Measurements from ENCODE around the gene UGT1A8. TPM values are rescaled to one million over a fixed set of nuclear protein-coding genes. Genes with fewer than 3 reads are reported as not detected.

UGT1A8 gene
- total and polyA plus RNA-seq, 9 of the 15 experiments (the other 6 are each of a cell fraction or from before 2014, with no cell fraction given) = 0.04 TPM; not detected in 8

DNA sequence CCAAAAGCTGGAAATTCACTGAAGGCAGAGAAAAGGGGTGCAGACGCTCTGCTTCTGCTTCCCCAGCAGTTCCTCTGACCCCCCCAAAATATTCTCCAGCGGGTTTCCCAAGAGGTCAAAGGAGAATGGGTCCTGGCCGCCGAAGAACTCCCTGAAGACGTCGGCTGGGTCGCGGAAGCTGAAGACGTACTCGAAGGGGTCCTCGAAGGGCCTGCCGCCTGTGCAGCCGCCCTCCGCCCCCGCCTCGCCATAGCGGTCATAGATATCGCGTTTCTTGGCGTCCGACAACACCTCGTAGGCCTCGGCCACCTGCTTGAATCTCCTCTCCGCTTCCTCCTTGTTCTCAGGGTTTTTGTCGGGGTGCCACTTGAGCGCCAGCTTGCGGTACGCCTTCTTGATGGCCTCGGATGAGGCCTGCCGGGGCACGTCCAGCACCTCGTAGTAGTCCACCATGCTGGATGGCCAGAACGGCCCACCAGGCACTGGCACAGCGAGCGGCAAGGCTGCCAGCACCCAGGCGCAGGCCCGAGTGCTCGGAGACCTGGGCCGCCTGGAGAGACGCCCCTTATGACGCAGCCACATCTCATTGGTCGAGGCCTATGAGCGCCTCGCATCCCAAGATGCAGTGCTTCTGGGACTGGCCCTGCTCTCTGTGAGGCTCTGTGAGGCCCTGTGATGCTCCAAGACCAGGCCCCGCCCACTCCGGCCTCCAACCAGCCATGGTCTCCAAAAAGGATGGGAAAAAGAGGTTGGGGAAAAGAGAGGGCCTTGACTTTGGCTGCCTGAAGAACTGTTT lies 126.2 kb downstream of the UGT1A8 start (continued):
- TF ChIP-seq FOXJ3 (CRISPR knock-in tag; IDR thresholded peaks at IDR 0.05) (no peak), CBX1 (IDR thresholded peaks at IDR 0.05; ENCODE audit: low read depth) (no peak), KLF16 (IDR thresholded peaks at IDR 0.05) (no peak), SNIP1 (IDR thresholded peaks at IDR 0.05; ENCODE audit: low read depth) (no peak), YY1 (IDR thresholded peaks at IDR 0.05; ENCODE audit: borderline replicate concordance in 1 of 3, control insufficient read depth in 1 of 3, extremely low read depth in 1 of 3, insufficient read depth in 3 of 3, insufficient read length in 1 of 3, insufficient replicate concordance in 2 of 3, low read depth in 1 of 3, low read length in 2 of 3) (no peak), FOXK1 (CRISPR knock-in tag; IDR thresholded peaks at IDR 0.05; ENCODE audit: borderline replicate concordance) (no peak), NFYB (IDR thresholded peaks at IDR 0.05; ENCODE audit: extremely low read depth, insufficient read length) (peak; percentile 10), PCBP2 (IDR thresholded peaks at IDR 0.05; ENCODE audit: low read depth, low read length, poor library complexity, severe bottlenecking) (no peak), NRF1 (conservative IDR thresholded peaks at IDR 0.05 in 1 of 2, IDR thresholded peaks at IDR 0.05 in 1 of 2) (peak; percentile 14 to 28; a peak in 1 of 4 replicates), ZSCAN32 (CRISPR knock-in tag; IDR thresholded peaks at IDR 0.05) (no peak), PHF8 (IDR thresholded peaks at IDR 0.05; ENCODE audit: borderline replicate concordance, low read length) (peak; percentile 48; the same call in 1 of the 2 replicates)
- TF ChIP-seq, protein P1, sequence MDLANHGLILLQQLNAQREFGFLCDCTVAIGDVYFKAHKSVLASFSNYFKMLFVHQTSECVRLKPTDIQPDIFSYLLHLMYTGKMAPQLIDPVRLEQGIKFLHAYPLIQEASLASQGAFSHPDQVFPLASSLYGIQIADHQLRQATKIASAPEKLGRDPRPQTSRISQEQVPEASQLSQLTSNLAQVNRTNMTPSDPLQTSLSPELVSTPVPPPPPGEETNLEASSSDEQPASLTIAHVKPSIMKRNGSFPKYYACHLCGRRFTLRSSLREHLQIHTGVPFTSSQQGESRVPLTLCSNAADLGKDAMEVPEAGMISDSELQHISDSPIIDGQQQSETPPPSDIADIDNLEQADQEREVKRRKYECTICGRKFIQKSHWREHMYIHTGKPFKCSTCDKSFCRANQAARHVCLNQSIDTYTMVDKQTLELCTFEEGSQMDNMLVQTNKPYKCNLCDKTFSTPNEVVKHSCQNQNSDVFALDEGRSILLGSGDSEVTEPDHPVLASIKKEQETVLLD (IDR thresholded peaks at IDR 0.05) = no peak
- TF ChIP-seq, protein P2, sequence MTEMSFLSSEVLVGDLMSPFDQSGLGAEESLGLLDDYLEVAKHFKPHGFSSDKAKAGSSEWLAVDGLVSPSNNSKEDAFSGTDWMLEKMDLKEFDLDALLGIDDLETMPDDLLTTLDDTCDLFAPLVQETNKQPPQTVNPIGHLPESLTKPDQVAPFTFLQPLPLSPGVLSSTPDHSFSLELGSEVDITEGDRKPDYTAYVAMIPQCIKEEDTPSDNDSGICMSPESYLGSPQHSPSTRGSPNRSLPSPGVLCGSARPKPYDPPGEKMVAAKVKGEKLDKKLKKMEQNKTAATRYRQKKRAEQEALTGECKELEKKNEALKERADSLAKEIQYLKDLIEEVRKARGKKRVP (CRISPR knock-in tag; IDR thresholded peaks at IDR 0.05) = no peak
- TF ChIP-seq, protein P3, sequence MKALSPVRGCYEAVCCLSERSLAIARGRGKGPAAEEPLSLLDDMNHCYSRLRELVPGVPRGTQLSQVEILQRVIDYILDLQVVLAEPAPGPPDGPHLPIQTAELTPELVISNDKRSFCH (CRISPR knock-in tag; IDR thresholded peaks at IDR 0.05) = no peak
- TF ChIP-seq, protein P3 (tag; IDR thresholded peaks at IDR 0.05) = no peak
- TF ChIP-seq, protein P4, sequence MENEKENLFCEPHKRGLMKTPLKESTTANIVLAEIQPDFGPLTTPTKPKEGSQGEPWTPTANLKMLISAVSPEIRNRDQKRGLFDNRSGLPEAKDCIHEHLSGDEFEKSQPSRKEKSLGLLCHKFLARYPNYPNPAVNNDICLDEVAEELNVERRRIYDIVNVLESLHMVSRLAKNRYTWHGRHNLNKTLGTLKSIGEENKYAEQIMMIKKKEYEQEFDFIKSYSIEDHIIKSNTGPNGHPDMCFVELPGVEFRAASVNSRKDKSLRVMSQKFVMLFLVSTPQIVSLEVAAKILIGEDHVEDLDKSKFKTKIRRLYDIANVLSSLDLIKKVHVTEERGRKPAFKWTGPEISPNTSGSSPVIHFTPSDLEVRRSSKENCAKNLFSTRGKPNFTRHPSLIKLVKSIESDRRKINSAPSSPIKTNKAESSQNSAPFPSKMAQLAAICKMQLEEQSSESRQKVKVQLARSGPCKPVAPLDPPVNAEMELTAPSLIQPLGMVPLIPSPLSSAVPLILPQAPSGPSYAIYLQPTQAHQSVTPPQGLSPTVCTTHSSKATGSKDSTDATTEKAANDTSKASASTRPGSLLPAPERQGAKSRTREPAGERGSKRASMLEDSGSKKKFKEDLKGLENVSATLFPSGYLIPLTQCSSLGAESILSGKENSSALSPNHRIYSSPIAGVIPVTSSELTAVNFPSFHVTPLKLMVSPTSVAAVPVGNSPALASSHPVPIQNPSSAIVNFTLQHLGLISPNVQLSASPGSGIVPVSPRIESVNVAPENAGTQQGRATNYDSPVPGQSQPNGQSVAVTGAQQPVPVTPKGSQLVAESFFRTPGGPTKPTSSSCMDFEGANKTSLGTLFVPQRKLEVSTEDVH (IDR thresholded peaks at IDR 0.05; ENCODE audit: low read depth, partially characterized antibody) = no peak
- TF ChIP-seq, protein P5, sequence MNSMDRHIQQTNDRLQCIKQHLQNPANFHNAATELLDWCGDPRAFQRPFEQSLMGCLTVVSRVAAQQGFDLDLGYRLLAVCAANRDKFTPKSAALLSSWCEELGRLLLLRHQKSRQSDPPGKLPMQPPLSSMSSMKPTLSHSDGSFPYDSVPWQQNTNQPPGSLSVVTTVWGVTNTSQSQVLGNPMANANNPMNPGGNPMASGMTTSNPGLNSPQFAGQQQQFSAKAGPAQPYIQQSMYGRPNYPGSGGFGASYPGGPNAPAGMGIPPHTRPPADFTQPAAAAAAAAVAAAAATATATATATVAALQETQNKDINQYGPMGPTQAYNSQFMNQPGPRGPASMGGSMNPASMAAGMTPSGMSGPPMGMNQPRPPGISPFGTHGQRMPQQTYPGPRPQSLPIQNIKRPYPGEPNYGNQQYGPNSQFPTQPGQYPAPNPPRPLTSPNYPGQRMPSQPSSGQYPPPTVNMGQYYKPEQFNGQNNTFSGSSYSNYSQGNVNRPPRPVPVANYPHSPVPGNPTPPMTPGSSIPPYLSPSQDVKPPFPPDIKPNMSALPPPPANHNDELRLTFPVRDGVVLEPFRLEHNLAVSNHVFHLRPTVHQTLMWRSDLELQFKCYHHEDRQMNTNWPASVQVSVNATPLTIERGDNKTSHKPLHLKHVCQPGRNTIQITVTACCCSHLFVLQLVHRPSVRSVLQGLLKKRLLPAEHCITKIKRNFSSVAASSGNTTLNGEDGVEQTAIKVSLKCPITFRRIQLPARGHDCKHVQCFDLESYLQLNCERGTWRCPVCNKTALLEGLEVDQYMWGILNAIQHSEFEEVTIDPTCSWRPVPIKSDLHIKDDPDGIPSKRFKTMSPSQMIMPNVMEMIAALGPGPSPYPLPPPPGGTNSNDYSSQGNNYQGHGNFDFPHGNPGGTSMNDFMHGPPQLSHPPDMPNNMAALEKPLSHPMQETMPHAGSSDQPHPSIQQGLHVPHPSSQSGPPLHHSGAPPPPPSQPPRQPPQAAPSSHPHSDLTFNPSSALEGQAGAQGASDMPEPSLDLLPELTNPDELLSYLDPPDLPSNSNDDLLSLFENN (IDR thresholded peaks at IDR 0.05; ENCODE audit: low read depth in 2 of 2, low read length in 2 of 2) = no peak
